Effector CD8-positive, alpha-beta T cell (primary cell): Measurements from ENCODE around the gene RAB30.

Source experiments
- DNase-seq: peaks from one replicate; lab custom pipeline; 2025; lab: John Stamatoyannopoulos, UW

Gene RAB30

GRCh38 chr11:83039566-83039965 lies 32.1 kb downstream of the RAB30 start:
- no peak for DNase-seq

GRCh38 chr11:83037877-83038276 lies 33.8 kb downstream of the RAB30 start:
- DNase-seq: no peak

GRCh38 chr11:83036701-83037100 lies 35.0 kb downstream of the RAB30 start:
- no peak for DNase-seq

- no peak for DNase-seq
Observed at GRCh38 chr11:83035070-83035854, 36.4 kb downstream of the RAB30 start.

- no peak for DNase-seq
Observed at GRCh38 chr11:83034673-83035014, 37.1 kb downstream of the RAB30 start.

- no peak for DNase-seq
Observed at GRCh38 chr11:83033972-83034672, 37.6 kb downstream of the RAB30 start.

- no peak for DNase-seq
Observed at GRCh38 chr11:83033371-83033770, 38.3 kb downstream of the RAB30 start.

GRCh38 chr11:83031127-83031526 lies 40.6 kb downstream of the RAB30 start:
- no peak for DNase-seq

- no peak for DNase-seq
Observed at GRCh38 chr11:83027794-83028193, 43.9 kb downstream of the RAB30 start.

GRCh38 chr11:83027289-83027688 lies 44.4 kb downstream of the RAB30 start:
- DNase-seq: no peak

GRCh38 chr11:83026229-83026628 lies 45.5 kb downstream of the RAB30 start:
- no peak for DNase-seq

- no peak for DNase-seq
Observed at GRCh38 chr11:83025267-83025704, 46.4 kb downstream of the RAB30 start.

GRCh38 chr11:83024270-83024854 lies 47.3 kb downstream of the RAB30 start:
- no peak for DNase-seq

GRCh38 chr11:83023410-83023809 lies 48.3 kb downstream of the RAB30 start:
- DNase-seq: no peak

GRCh38 chr11:83021780-83022125 lies 49.9 kb downstream of the RAB30 start:
- no peak for DNase-seq

- DNase-seq: no peak
Observed at GRCh38 chr11:83020942-83021779, 50.5 kb downstream of the RAB30 start.

GRCh38 chr11:83019888-83020579 lies 51.7 kb downstream of the RAB30 start:
- DNase-seq: no peak

GRCh38 chr11:83014951-83015350 lies 56.7 kb downstream of the RAB30 start:
- no peak for DNase-seq

GRCh38 chr11:83012168-83013067 lies 59.3 kb downstream of the RAB30 start:
- no peak for DNase-seq

GRCh38 chr11:83011333-83012167 lies 60.1 kb downstream of the RAB30 start:
- no peak for DNase-seq
